Heart left ventricle (tissue), 16 donors: ENCODE results near the gene GAL3ST1. TPM values are rescaled to one million over a fixed set of nuclear protein-coding genes. Genes with fewer than 3 reads are reported as not detected.
"Not testable (repeated sequence)": the region's sequence is repeated elsewhere in the genome, so short reads cannot be mapped to it uniquely, and the experiment has no call there.

Experiments
- ATAC-seq, 4 donors: fragments of 200-7000 bp; cut with Tn5 transposase; one replicate each; pipeline ENCODE4 v1.9.1; 2020 to 2022; ENCODE audit warnings: moderate library complexity in 4 of 4, mild to moderate bottlenecking in 3 of 4, moderate number of reproducible peaks in 1 of 4
- DNase-seq, 5 donors: peaks; one replicate each; pipeline ENCODE4 v3.0.0-alpha.2; 2020
- H3K27ac ChIP-seq, 12 donors: fragments of 200-600 bp; sonication (generic) in 4 of 12; one replicate each; pipeline versions ENCODE4 v1.5.0 to v1.8.0; 2016 to 2022; ENCODE audit warnings: mild to moderate bottlenecking in 2 of 12
- H3K27me3 ChIP-seq, 9 donors: fragments of 200-600 bp; sonication (generic) in 2 of 9; one replicate each; pipeline versions ENCODE4 v1.5.1 to v1.8.0; 2016 to 2022; ENCODE audit warnings: mild to moderate bottlenecking in 3 of 9
- H3K36me3 ChIP-seq, 9 donors: fragments of 200-600 bp; sonication (generic) in 2 of 9; one replicate each; pipeline versions ENCODE4 v1.5.0 to v1.8.0; 2018 to 2022; ENCODE audit warnings: mild to moderate bottlenecking in 2 of 9
- H3K4me1 ChIP-seq, 12 donors: fragments of 200-600 bp; sonication (generic) in 4 of 12; one replicate each; pipeline versions ENCODE4 v1.5.0 to v1.8.0; 2016 to 2022; ENCODE audit warnings: mild to moderate bottlenecking in 3 of 12
- H3K4me3 ChIP-seq, 12 donors: fragments of 200-600 bp; sonication (generic) in 4 of 12; one replicate each; pipeline versions ENCODE4 v1.5.0 to v1.8.0; 2017 to 2022; ENCODE audit warnings: mild to moderate bottlenecking in 9 of 12, moderate library complexity in 4 of 12
- H3K9me3 ChIP-seq, 12 donors: fragments of 200-600 bp; sonication (generic) in 4 of 12; one replicate each; pipeline versions ENCODE4 v1.5.0 to v1.8.0; 2016 to 2022; ENCODE audit warnings: mild to moderate bottlenecking in 1 of 12
- POLR2A ChIP-seq, 2 donors: fragments of 450-650 bp; IDR thresholded peaks; one replicate each; pipeline ENCODE4 v1.6.1; 2017; ENCODE audit warnings: antibody characterized with exemption in 2 of 2, mild to moderate bottlenecking in 2 of 2, moderate library complexity in 2 of 2
- WGBS, 4 donors: extraction: QIAGEN DNeasy Blood & Tissue Kit in 2 of 4; methylation state at CpG; one replicate each; pipeline versions ENCODE4 v1.1.5 to v1.1.7; 2013 to 2018; 5-methylcytosine and 5-hydroxymethylcytosine counted together
- intact Hi-C, 10 donors: fragments of 100-400 bp; cut with DNase I; formaldehyde crosslinking; loops; one replicate each; pipeline versions ENCODE4 v1.11.1 to v1.14.2; 2022
- polyA plus RNA-seq, 2 donors: library from polyadenylated mRNA; stranded (reverse); fragments of 200-250 nt; gene quantifications; one replicate each; pipeline ENCODE4 v1.2.3, GENCODE V29; 2013
- total RNA-seq, 9 donors: library from RNA; depleted of rRNA in 2 of 9; stranded (reverse); fragments of >200 nt in 2 of 9; fragmentation: NEBNext Ultra II Directional in 3 of 9; extraction: Animal tissue kit (Norgen Biotek cat#: 25700) in 3 of 9; gene quantifications; one replicate each; pipeline versions ENCODE4 v1.1.0 to v1.2.4, GENCODE V29; 2016 to 2023
- TF ChIP-seq, protein P1 (sequence below), 12 donors: fragments of 200-600 bp; sonication (generic) in 4 of 12; IDR thresholded peaks; one replicate each; pipeline versions ENCODE4 v1.5.0 to v1.8.0; 2018 to 2022; ENCODE audit warnings: antibody characterized with exemption in 12 of 12, mild to moderate bottlenecking in 5 of 12
- donor health status: ischemic (EF 13 %, LVEDD 7.1; RV severe dilation, severe dysfunction).
- donor health status: healthy with polysubstance abuse.
- donor health status: DM: no; HTN: yes; CAD: no.
- donor health status: DM: no; HTN: no; CAD: no.
- donor health status: ischemic (EF 25% LVEDD 6.9; RV normal size, moderate dysfunction).
- donor health status: ischemic (EF 25% LVEDD 5.7; RV mildly dilated, moderate dysfunction).
- donor health status: healthy.
- donor health status: DM: yes; HTN: yes; CAD: no.
- donor health status: ischemic (EF 35%, LVEDD 5.7; RV mildly dilated, moderate dysfunction).
- donor health status: nonischemic (EF 11% LVEDD 7.7; RV severe dilation, severe dysfunction).
- donor health status: DM: yes; HTN: yes; CAD: no.
- donor health status: PGD.
- donor health status: ischemic (EF 29% LVEDD 5.4; RV normal size, mild dysfunction).
- donor health status: nonischemic (EF 23%, LVEDD 6.1; RV moderate dilation, normal function).

The GAL3ST1 gene
- total and polyA plus RNA-seq, 11 donors: 0.14 to 1.1 (median 0.28) TPM; not detected in 5

GRCh38 chr22:30572210-30572609 is 2.3 kb downstream of the GAL3ST1 start:
- no peak for DNase-seq
- WGBS, 4 donors: 71 to 90% (median 84%) methylated on average over 6 of the region's 6 CpGs
- intact Hi-C loops: no loop called here
- Histone ChIP-seq H3K27me3 (peaks cover 0 to 14% (median 0%) of the 10 kb centered on the region in 9 donors), H3K9me3 (no peaks in the 10 kb centered on the region), H3K4me1 (peaks cover 0 to 19% (median 11%) of the 10 kb centered on the region in 12 donors), H3K27ac (no peak overlapping the region), H3K36me3 (peaks cover 0 to 20% (median 17%) of the 10 kb centered on the region in 9 donors), H3K4me3 (no peak overlapping the region)
- ATAC-seq: no peak
- TF ChIP-seq, protein P1, sequence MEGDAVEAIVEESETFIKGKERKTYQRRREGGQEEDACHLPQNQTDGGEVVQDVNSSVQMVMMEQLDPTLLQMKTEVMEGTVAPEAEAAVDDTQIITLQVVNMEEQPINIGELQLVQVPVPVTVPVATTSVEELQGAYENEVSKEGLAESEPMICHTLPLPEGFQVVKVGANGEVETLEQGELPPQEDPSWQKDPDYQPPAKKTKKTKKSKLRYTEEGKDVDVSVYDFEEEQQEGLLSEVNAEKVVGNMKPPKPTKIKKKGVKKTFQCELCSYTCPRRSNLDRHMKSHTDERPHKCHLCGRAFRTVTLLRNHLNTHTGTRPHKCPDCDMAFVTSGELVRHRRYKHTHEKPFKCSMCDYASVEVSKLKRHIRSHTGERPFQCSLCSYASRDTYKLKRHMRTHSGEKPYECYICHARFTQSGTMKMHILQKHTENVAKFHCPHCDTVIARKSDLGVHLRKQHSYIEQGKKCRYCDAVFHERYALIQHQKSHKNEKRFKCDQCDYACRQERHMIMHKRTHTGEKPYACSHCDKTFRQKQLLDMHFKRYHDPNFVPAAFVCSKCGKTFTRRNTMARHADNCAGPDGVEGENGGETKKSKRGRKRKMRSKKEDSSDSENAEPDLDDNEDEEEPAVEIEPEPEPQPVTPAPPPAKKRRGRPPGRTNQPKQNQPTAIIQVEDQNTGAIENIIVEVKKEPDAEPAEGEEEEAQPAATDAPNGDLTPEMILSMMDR (IDR thresholded peaks at IDR 0.05): no peak

- Histone ChIP-seq H3K36me3 (no peaks in the 10 kb centered on the region), H3K9me3 (no peaks in the 10 kb centered on the region), H3K27ac (no peak overlapping the region), H3K4me3 (no peak overlapping the region), H3K4me1 (peaks cover 0 to 7% (median under 1%) of the 10 kb centered on the region in 12 donors), H3K27me3 (peaks cover 0 to 17% (median 0%) of the 10 kb centered on the region in 9 donors)
- TF ChIP-seq, protein P1 (IDR thresholded peaks at IDR 0.05): no peak
- no peak for TF ChIP-seq POLR2A (IDR thresholded peaks at IDR 0.05)
- DNase-seq (no peak), ATAC-seq (no peak)
- intact Hi-C loops: no loop called here
- 89 to 96% (median 91%) methylated on average over 10 of the region's 10 CpGs for WGBS, 4 donors
Observed at GRCh38 chr22:30569674-30570202, 4.7 kb downstream of the GAL3ST1 start.

DNA sequence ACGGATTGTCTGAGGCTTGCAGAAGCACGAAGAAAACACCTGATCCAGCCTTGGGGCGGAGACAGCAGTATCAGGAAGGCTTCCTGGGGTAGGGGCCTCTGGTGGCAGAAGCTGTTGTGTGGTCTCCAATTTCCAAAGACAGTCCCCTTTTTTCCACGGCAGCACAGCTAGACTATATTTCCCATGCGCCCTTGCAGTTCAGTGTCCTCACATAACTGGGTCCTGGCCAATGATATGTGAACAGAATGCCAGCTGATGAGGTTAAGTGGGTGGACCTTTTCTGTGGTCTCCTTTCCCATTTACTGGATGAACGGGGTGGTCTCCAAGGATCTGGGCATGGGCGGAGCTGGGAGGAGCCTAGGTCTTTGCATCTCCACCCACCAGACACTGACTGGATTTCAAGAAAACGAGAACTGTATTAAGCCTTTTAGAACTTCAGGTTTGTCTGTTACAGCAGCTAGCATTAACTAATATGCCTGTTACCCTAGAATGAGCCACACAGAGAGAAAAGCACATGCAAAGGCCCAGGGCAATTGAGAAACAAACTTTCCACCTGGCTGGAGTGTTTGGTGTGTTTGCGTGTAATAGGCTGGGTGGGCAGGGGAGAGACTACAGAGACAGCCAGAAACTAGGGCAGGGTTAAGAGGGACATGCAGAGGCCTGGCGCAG is 6.2 kb downstream of the GAL3ST1 start:
- ATAC-seq (no peak), DNase-seq (no peak)
- H3K27ac ChIP-seq: no peak overlapping the region
- H3K9me3 ChIP-seq: no peaks in the 10 kb centered on the region
- TF ChIP-seq, protein P1 (IDR thresholded peaks at IDR 0.05): no peak
- no peak for TF ChIP-seq POLR2A (IDR thresholded peaks at IDR 0.05)
- no peaks in the 10 kb centered on the region for H3K36me3 ChIP-seq
- intact Hi-C loops: no loop called here
- 52 to 65% (median 61%) methylated on average over 9 to 10 of the region's 10 CpGs for WGBS, 4 donors
- H3K4me1 ChIP-seq: no peaks in the 10 kb centered on the region
- peaks cover 0 to 16% (median 0%) of the 10 kb centered on the region in 9 donors for H3K27me3 ChIP-seq
- H3K4me3 ChIP-seq: no peak overlapping the region

- H3K27me3 ChIP-seq: peaks cover 0 to 16% (median 0%) of the 10 kb centered on the region in 9 donors
- H3K36me3 ChIP-seq, H3K4me3 ChIP-seq, ATAC-seq, H3K9me3 ChIP-seq, H3K4me1 ChIP-seq, H3K27ac ChIP-seq, intact Hi-C loops, DNase-seq: not testable (repeated sequence)
- 87 to 91% (median 90%) methylated on average over 6 of the region's 6 CpGs for WGBS, 4 donors
Observed at GRCh38 chr22:30567277-30567676, 7.2 kb downstream of the GAL3ST1 start.
